ENCODE data around the gene LENG1.

The LENG1 gene

DNA sequence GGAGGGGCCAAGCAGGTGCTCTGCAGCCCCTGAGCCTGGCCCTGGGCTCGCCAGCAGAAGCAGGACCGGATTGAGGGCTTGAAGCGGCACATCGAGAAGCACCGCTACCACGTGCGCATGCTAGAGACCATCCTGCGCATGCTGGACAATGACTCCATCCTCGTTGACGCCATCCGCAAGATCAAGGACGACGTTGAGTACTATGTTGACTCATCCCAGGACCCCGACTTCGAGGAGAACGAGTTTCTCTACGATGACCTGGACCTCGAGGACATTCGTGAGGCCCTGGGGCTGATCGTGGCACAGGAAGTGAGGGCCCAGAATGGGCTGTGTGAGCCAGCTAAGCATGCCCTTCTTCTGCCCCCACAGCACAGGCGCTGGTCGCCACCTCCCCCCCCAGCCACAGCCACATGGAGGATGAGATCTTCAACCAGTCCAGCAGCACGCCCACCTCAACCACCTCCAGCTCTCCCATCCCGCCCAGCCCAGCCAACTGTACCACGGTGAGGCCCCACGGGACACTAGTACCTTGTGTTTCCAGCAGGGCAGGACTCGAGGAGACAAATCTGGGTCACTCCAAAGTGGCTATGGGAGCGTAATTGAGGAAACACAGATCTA is 13.9 kb downstream of the LENG1 start:
- H3K4me2 ChIP-seq = no peak overlapping the region
- H3K79me2 ChIP-seq (ENCODE audit: insufficient read depth, low read depth) = peaks cover 24% of the 10 kb centered on the region
- no peaks in the 10 kb centered on the region for H4K20me1 ChIP-seq (ENCODE audit: insufficient read depth)
- H3K9ac ChIP-seq = no peak overlapping the region
- H3K27me3 ChIP-seq (ENCODE audit: insufficient read depth, low read depth) = no peaks in the 10 kb centered on the region; the same call in 1 of the 2 replicates
- no peak overlapping the region for H2AFZ ChIP-seq (ENCODE audit: low read depth)
- H3K36me3 ChIP-seq (ENCODE audit: insufficient read depth) = peaks cover 3% of the 10 kb centered on the region; the same call in 1 of the 2 replicates
- TF ChIP-seq, protein P1, sequence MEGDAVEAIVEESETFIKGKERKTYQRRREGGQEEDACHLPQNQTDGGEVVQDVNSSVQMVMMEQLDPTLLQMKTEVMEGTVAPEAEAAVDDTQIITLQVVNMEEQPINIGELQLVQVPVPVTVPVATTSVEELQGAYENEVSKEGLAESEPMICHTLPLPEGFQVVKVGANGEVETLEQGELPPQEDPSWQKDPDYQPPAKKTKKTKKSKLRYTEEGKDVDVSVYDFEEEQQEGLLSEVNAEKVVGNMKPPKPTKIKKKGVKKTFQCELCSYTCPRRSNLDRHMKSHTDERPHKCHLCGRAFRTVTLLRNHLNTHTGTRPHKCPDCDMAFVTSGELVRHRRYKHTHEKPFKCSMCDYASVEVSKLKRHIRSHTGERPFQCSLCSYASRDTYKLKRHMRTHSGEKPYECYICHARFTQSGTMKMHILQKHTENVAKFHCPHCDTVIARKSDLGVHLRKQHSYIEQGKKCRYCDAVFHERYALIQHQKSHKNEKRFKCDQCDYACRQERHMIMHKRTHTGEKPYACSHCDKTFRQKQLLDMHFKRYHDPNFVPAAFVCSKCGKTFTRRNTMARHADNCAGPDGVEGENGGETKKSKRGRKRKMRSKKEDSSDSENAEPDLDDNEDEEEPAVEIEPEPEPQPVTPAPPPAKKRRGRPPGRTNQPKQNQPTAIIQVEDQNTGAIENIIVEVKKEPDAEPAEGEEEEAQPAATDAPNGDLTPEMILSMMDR (conservative IDR thresholded peaks at IDR 0.05; ENCODE audit: low read depth, low read length) = no peak
- no peaks in the 10 kb centered on the region for H3K4me1 ChIP-seq (ENCODE audit: low read depth, poor library complexity, severe bottlenecking)
- no peak overlapping the region for H3K4me3 ChIP-seq (IDR thresholded peaks at IDR 0.05; ENCODE audit: insufficient read depth, low read depth, low read length)
- no peak overlapping the region for H3K27ac ChIP-seq

DNA sequence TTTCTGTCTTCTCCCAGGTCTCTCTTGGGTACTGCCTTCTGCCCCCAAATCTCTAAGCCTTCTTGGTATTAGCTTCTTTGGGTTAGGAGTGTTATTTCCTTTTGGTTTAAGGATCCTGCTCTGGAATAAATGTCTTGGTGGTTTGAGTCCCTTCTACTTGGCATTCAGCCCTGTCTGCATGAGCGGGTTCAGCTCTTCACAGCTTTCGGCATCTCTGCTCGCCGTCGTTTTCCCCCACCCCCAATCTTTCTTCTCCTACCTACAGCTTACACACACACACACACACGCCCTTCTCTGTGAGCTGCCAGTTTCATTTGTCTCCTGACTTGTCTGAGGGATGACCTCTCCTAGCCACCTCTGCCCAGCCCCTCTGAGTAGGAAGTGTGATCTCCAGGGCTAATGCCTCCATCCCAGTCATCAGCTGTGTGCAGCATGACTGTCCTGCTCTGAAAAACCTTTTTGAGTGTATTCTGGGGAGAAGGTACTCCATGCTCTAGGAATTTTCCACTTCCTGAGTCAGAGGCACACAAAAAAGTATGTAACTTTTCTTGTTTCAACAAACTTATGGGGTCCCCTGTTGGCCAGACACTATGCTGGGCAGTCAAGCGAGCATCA is 17.2 kb downstream of the LENG1 start:
- Histone ChIP-seq H3K36me3 (ENCODE audit: insufficient read depth) (peaks cover 3% of the 10 kb centered on the region; the same call in 1 of the 2 replicates), H3K4me3 (IDR thresholded peaks at IDR 0.05; ENCODE audit: insufficient read depth, low read depth, low read length) (no peak overlapping the region)
- TF ChIP-seq, protein P1 (conservative IDR thresholded peaks at IDR 0.05; ENCODE audit: low read depth, low read length) = no peak

DNA sequence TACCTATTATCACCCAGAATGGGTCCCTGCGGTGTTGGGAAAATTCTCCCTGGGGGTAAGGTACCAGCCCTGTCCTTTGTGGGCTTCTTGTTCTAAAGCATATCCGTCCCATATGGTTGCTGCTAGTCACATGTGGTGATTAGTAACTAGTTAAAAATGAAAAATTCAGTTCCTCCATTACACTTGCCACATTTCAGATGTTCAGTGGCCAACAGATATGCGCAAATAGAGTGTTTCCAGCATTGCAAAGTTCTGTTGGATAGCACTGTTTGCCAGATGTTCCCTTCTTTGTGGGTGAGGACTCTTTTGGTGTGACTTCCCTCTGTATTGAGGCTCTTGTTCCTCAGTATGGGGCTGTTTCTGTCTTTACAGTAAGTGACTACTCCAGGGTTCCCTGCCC is 18.2 kb downstream of the LENG1 start:
- Histone ChIP-seq H3K4me1 (ENCODE audit: low read depth, poor library complexity, severe bottlenecking) (peaks cover 8% of the 10 kb centered on the region), H3K4me3 (IDR thresholded peaks at IDR 0.05; ENCODE audit: insufficient read depth, low read depth, low read length) (no peak overlapping the region), H3K27me3 (ENCODE audit: insufficient read depth, low read depth) (no peaks in the 10 kb centered on the region; the same call in 1 of the 2 replicates), H3K36me3 (ENCODE audit: insufficient read depth) (peaks cover 3% of the 10 kb centered on the region; the same call in 1 of the 2 replicates), H3K9ac (no peak overlapping the region), H2AFZ (ENCODE audit: low read depth) (no peak overlapping the region), H3K4me2 (no peak overlapping the region), H3K79me2 (ENCODE audit: insufficient read depth, low read depth) (peaks cover 53% of the 10 kb centered on the region), H3K27ac (no peak overlapping the region), H4K20me1 (ENCODE audit: insufficient read depth) (no peaks in the 10 kb centered on the region)
- TF ChIP-seq, protein P1 (conservative IDR thresholded peaks at IDR 0.05; ENCODE audit: low read depth, low read length) = no peak

More for the DNA sequence above, 17.2 kb downstream of the LENG1 start:
- Histone ChIP-seq H3K9ac (no peak overlapping the region), H3K4me2 (no peak overlapping the region), H3K27me3 (ENCODE audit: insufficient read depth, low read depth) (no peaks in the 10 kb centered on the region; the same call in 1 of the 2 replicates), H3K79me2 (ENCODE audit: insufficient read depth, low read depth) (peaks cover 53% of the 10 kb centered on the region), H3K4me1 (ENCODE audit: low read depth, poor library complexity, severe bottlenecking) (peaks cover 8% of the 10 kb centered on the region), H4K20me1 (ENCODE audit: insufficient read depth) (no peaks in the 10 kb centered on the region), H3K27ac (no peak overlapping the region), H2AFZ (ENCODE audit: low read depth) (no peak overlapping the region)

DNA sequence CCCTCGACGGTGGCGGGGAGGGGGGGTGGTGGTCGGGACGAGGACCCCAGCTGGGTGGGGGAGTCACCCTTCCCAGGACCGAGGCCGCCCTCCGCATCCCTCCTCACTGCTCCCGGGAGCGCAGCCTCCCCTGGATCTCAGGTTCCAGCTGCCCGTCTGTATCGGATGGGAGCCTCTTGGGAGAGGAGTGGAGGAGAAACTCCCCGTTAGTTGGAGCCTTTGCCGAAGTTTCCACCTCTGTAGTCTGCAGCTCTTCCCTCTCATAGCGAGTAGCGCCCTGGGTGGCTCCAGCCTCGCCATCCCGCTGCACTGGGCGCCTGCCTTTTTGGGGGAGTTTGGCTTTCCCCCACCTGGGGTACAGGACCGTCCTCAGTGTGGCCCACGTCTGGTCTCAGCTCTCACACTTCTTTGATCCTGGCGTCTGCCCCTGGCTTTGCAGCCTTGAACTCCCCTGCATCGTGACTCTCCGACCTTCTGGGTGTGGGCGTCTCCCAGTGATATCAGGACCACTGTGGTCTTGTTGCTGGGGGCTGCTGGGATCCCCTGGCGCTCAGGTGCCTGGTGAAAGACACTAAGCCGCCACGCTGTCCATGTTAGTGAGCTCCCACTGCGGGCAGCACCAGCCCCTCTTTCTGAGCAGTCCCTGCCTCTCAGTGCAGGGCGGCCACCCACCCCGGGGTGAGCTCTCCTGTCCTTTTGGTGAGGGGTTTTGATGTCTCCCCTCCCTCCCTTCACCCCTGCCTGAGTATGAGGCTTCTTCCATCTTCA is 20.8 kb downstream of the LENG1 start:
- Histone ChIP-seq H3K4me2 (peak overlapping the region; percentile 43), H3K4me3 (IDR thresholded peaks at IDR 0.05; ENCODE audit: insufficient read depth, low read depth, low read length) (peak overlapping the region; percentile 31), H3K4me1 (ENCODE audit: low read depth, poor library complexity, severe bottlenecking) (peaks cover 16% of the 10 kb centered on the region), H3K27me3 (ENCODE audit: insufficient read depth, low read depth) (no peaks in the 10 kb centered on the region), H3K9ac (peak overlapping the region; percentile 99), H2AFZ (ENCODE audit: low read depth) (no peak overlapping the region), H3K36me3 (ENCODE audit: insufficient read depth) (no peaks in the 10 kb centered on the region), H4K20me1 (ENCODE audit: insufficient read depth) (no peaks in the 10 kb centered on the region), H3K27ac (no peak overlapping the region), H3K79me2 (ENCODE audit: insufficient read depth, low read depth) (peaks cover 53% of the 10 kb centered on the region)
- TF ChIP-seq, protein P1 (conservative IDR thresholded peaks at IDR 0.05; ENCODE audit: low read depth, low read length) = no peak
